Activated CD4-positive, alpha-beta T cell treated with anti-CD3 and anti-CD28 coated beads, Interleukin-2, amount 10 ng/mL, durations not matched to agents 7 days and 5 days (primary cell): ENCODE measurements around the gene DPH2. TPM values are rescaled to one million over a fixed set of nuclear protein-coding genes. Genes with fewer than 3 reads are reported as not detected.
A peak's percentile ranks its signal among the peaks of the same experiment; 100 is the strongest.

ENCODE experiments used
- CTCF ChIA-PET: fragments of 350-600 bp; sonication (Branson Sonifier 250); formaldehyde crosslinking; loops from one replicate; lab custom pipeline; 2021; ENCODE audit warnings: antibody characterized with exemption; lab: Charles Lee
- POLR2A ChIA-PET: fragments of 350-600 bp; sonication (Branson Sonifier 250); formaldehyde crosslinking; loops from one replicate; lab custom pipeline; 2021; ENCODE audit warnings: antibody characterized with exemption; lab: Charles Lee
- DNase-seq: peaks from one replicate; pipeline ENCODE4 v3.0.0-alpha.2; 2020
- H3K27ac Mint-ChIP-seq: one replicate; pipeline ENCODE4 v1.8.0; 2021; ENCODE audit warnings: mild to moderate bottlenecking, moderate library complexity, mixed read lengths
- H3K27me3 Mint-ChIP-seq: one replicate; pipeline ENCODE4 v1.8.0; 2021; ENCODE audit warnings: mixed read lengths
- H3K36me3 Mint-ChIP-seq: one replicate; pipeline ENCODE4 v1.8.0; 2021; ENCODE audit warnings: low read depth, mixed read lengths
- H3K4me1 Mint-ChIP-seq: one replicate; pipeline ENCODE4 v1.8.0; 2021; ENCODE audit warnings: mixed read lengths
- H3K4me3 Mint-ChIP-seq: one replicate; pipeline ENCODE4 v1.8.0; 2021; ENCODE audit warnings: mild to moderate bottlenecking, moderate library complexity, mixed read lengths
- H3K9me3 Mint-ChIP-seq: one replicate; pipeline ENCODE4 v1.8.0; 2021; ENCODE audit warnings: mixed read lengths
- total RNA-seq, 2 experiments: library from RNA; stranded (reverse); gene quantifications; one replicate each; pipeline ENCODE4 v1.2.3, GENCODE V29; 2021

The DPH2 gene
- total RNA-seq, 2 experiments from 2014 or later: 28.0 to 30.0 TPM

- CTCF ChIA-PET: interaction anchor here (0.7 kb wide), 1 partner anchor 14 kb away, joined by 3 read pairs; the partner anchor contains the start of gene ATP6V0B
- no peak overlapping the region for H3K27ac Mint-ChIP-seq
- H3K27me3 Mint-ChIP-seq: no peaks in the 10 kb centered on the region
- no peak for DNase-seq
- H3K4me1 Mint-ChIP-seq: peaks cover 6% of the 10 kb centered on the region
- no peak overlapping the region for H3K4me3 Mint-ChIP-seq
- POLR2A ChIA-PET: no interaction called here
- H3K36me3 Mint-ChIP-seq: peaks cover 9% of the 10 kb centered on the region
- no peaks in the 10 kb centered on the region for H3K9me3 Mint-ChIP-seq
Observed at GRCh38 chr1:43960798-43961197, 9.0 kb upstream of the DPH2 start.

DNA sequence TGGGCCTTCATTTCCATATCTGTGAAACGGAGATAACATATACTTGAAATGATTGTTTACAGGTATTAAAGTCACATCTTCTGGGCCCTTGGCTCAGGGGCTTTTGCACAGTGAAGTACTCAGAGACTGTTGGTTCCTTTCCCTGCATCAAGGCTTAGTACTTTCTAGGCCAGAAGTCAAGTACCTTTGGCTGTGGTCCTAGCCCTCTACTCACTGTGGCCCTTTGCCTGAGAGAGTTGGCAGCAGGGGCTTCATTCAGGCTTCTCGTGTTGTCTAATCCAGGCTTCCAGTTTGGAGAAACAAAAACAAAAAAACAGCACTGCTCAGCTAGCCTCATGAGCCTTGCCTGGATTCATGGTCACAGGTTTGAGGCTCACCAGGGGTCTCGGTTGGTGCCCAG lies 8.1 kb upstream of the DPH2 start:
- Mint-ChIP-seq H3K4me3 (no peak overlapping the region), H3K4me1 (peaks cover 6% of the 10 kb centered on the region), H3K27ac (no peak overlapping the region), H3K9me3 (no peaks in the 10 kb centered on the region), H3K36me3 (peaks cover 9% of the 10 kb centered on the region), H3K27me3 (no peaks in the 10 kb centered on the region)
- ChIA-PET POLR2A (no interaction called here), CTCF (interaction anchor here (0.6 to 1.0 kb wide), 3 partner anchors 8 to 14 kb away, joined by 3 read pairs; partner anchors contain the start of gene ATP6V0B)
- DNase-seq: no peak

DNA sequence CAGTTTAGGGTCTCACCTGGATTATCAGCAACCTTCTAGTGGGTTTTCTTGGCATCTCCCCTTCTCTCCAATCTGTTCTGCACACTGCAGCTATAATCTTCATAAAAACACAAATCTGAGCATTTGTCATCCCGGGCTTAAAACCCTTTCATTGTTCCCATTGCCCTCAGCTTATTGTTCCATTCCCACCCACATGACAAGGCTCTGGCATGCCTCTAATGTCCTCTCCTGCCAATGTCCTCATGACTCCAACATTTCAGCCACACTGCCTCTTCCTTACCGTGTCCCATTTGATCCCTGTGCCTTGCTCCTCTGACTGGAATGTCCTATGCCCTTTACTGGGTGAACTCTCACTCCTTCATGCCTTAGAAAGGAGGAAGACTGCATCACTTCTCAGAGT lies 7.5 kb upstream of the DPH2 start:
- no peaks in the 10 kb centered on the region for H3K9me3 Mint-ChIP-seq
- no peak overlapping the region for H3K4me3 Mint-ChIP-seq
- H3K27ac Mint-ChIP-seq: no peak overlapping the region
- POLR2A ChIA-PET: no interaction called here
- CTCF ChIA-PET: interaction anchor here (0.6 to 1.3 kb wide), 3 partner anchors 9 to 15 kb away, joined by 3 read pairs; no protein-coding TSS in a partner anchor
- peaks cover 6% of the 10 kb centered on the region for H3K4me1 Mint-ChIP-seq
- no peak for DNase-seq
- no peaks in the 10 kb centered on the region for H3K27me3 Mint-ChIP-seq
- peaks cover 9% of the 10 kb centered on the region for H3K36me3 Mint-ChIP-seq

DNA sequence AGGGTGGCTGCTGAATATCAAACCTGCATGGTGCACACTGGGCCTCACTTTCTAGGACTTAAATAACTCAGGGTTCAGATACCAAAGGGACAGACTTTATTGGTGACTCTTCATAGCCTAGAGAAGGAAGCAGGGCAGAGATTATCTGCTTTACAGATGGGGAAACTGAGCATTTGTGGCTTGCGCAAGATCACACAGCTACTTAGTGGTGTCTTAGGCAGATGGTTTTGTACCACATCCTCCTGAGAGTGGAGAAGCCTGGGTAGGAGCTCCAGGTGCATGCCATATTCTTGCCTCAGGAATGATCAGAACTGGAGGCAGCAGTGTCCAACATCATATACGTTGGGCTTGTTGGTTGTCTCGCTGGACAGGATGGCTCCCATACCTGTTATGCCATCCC lies 6.8 kb upstream of the DPH2 start:
- Mint-ChIP-seq H3K27ac (no peak overlapping the region), H3K4me1 (peaks cover 6% of the 10 kb centered on the region), H3K36me3 (peaks cover 8% of the 10 kb centered on the region), H3K9me3 (no peaks in the 10 kb centered on the region), H3K27me3 (no peaks in the 10 kb centered on the region), H3K4me3 (no peak overlapping the region)
- DNase-seq: no peak
- ChIA-PET POLR2A (no interaction called here), CTCF (interaction anchor here (0.6 to 1.3 kb wide), 2 partner anchors 9 to 132 kb away, joined by 3 read pairs; no protein-coding TSS in a partner anchor)

DNA sequence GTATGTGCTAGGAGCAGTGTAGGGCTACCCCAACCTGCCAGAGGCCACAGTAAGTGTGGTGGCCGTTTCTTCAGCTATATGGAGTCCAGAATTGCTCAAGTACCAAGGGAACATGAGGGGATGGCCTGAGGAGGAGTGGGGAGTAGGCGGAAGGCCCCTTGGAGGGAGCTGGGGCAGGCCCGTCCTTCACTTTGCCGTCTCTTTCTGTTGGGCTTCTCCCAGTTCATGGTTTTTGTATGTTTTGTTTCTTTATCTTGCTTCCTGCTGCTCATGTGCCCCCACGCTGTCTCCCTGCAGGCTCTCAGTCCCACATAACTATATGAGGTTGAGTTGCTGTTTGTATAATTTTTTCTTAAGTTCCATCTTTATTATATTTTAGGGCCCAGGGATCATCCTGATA lies 5.9 kb upstream of the DPH2 start:
- H3K36me3 Mint-ChIP-seq: peaks cover 5% of the 10 kb centered on the region
- H3K4me3 Mint-ChIP-seq: no peak overlapping the region
- peaks cover 6% of the 10 kb centered on the region for H3K4me1 Mint-ChIP-seq
- CTCF ChIA-PET: interaction anchor here (0.8 to 1.3 kb wide), 5 partner anchors 8 to 223 kb away, joined by 3 read pairs; no protein-coding TSS in a partner anchor
- no peaks in the 10 kb centered on the region for H3K9me3 Mint-ChIP-seq
- H3K27me3 Mint-ChIP-seq: no peaks in the 10 kb centered on the region
- POLR2A ChIA-PET: no interaction called here
- no peak overlapping the region for H3K27ac Mint-ChIP-seq
- DNase-seq: no peak

- H3K4me1 Mint-ChIP-seq: peaks cover 18% of the 10 kb centered on the region
- no peak for DNase-seq
- no peaks in the 10 kb centered on the region for H3K27me3 Mint-ChIP-seq
- CTCF ChIA-PET: interaction anchor here (1.4 kb wide), 1 partner anchor 10 kb away, joined by 5 read pairs; no protein-coding TSS in a partner anchor
- no peaks in the 10 kb centered on the region for H3K9me3 Mint-ChIP-seq
- H3K4me3 Mint-ChIP-seq: no peak overlapping the region
- H3K36me3 Mint-ChIP-seq: peaks cover 5% of the 10 kb centered on the region
- no peak overlapping the region for H3K27ac Mint-ChIP-seq
- POLR2A ChIA-PET: no interaction called here
Observed at GRCh38 chr1:43965316-43965715, 4.5 kb upstream of the DPH2 start.

DNA sequence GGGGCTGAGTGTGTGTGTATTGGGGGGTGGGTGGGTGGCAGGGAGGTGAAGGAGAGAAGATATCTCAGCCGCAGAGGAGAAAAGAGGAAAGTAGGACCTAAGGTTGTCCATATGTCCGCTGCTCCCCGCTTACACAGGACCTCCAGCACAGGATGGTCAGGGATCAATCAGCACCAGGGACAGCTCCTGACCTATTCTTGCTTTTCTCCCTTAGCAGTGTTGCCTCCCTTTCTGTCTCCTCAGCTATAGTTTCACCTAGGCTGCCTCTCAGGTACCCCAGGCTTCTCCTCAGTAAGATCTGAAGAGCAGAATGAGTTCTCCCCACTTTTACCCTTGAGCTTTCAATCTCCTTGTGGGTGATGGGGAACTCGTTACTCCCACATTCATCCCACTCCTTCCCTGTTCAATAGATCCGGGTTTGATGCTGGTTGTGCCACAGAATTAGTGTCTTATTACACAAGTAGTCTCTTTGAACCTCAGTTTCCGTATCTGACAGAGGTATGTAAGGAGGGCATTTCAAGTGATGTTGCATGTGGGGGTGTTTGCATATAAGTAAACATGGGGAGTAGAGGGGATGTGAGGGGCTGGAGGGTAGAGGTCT lies 1.4 kb upstream of the DPH2 start:
- DNase-seq: peak; percentile 54
- ChIA-PET POLR2A (no interaction called here), CTCF (interaction anchor here (1.3 kb wide), 1 partner anchor 11 kb away, joined by 3 read pairs; no protein-coding TSS in a partner anchor)
- no peak overlapping the region for H3K27ac Mint-ChIP-seq
- H3K27me3 Mint-ChIP-seq: no peaks in the 10 kb centered on the region
- no peak overlapping the region for H3K4me3 Mint-ChIP-seq
- peaks cover 14% of the 10 kb centered on the region for H3K36me3 Mint-ChIP-seq
- no peaks in the 10 kb centered on the region for H3K9me3 Mint-ChIP-seq
- H3K4me1 Mint-ChIP-seq: peaks cover 24% of the 10 kb centered on the region

DNA sequence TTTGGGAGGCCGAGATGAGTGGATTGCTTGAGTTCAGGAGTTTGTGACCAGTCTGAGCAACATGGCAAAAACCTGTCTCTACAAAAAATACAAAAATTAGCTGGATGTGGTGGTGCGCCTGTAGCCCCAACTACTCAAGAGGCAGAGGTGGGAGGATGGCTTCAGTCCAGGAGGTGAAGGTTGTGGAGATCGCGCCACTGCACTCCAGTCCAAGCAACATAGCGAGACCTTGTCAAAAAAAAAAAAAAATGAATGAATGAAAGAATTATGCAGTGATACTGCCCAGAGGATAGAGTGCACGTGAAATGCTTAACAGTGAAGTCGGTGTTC lies 429 bp upstream of the DPH2 start:
- CTCF ChIA-PET: interaction anchor here (0.8 to 2.5 kb wide), 3 partner anchors 20 to 35 kb away, joined by 5 to 11 read pairs (median 7); no protein-coding TSS in a partner anchor
- Mint-ChIP-seq H3K4me1 (peaks cover 33% of the 10 kb centered on the region), H3K9me3 (no peaks in the 10 kb centered on the region), H3K27me3 (no peaks in the 10 kb centered on the region), H3K27ac (peak overlapping the region; percentile 68), H3K36me3 (peaks cover 20% of the 10 kb centered on the region), H3K4me3 (peak overlapping the region; percentile 93)
- POLR2A ChIA-PET: no interaction called here
- no peak for DNase-seq

GRCh38 chr1:43970502-43970901 lies 692 bp downstream of the DPH2 start:
- POLR2A ChIA-PET: no interaction called here
- Mint-ChIP-seq H3K27me3 (no peaks in the 10 kb centered on the region), H3K36me3 (peaks cover 20% of the 10 kb centered on the region), H3K27ac (peak overlapping the region; percentile 92), H3K4me1 (peaks cover 34% of the 10 kb centered on the region), H3K4me3 (peak overlapping the region; percentile 93), H3K9me3 (no peaks in the 10 kb centered on the region)
- CTCF ChIA-PET: interaction anchor here (1.2 to 2.5 kb wide), 5 partner anchors 12 to 36 kb away, joined by 3 to 11 read pairs (median 5); no protein-coding TSS in a partner anchor
- no peak for DNase-seq

GRCh38 chr1:43970911-43971310 lies 1.1 kb downstream of the DPH2 start:
- Mint-ChIP-seq H3K27ac (no peak overlapping the region), H3K27me3 (no peaks in the 10 kb centered on the region), H3K4me1 (peaks cover 36% of the 10 kb centered on the region), H3K36me3 (peaks cover 23% of the 10 kb centered on the region), H3K9me3 (no peaks in the 10 kb centered on the region), H3K4me3 (peak overlapping the region; percentile 93)
- no peak for DNase-seq
- POLR2A ChIA-PET: no interaction called here
- CTCF ChIA-PET: interaction anchor here (1.2 to 2.5 kb wide), 5 partner anchors 12 to 37 kb away, joined by 3 to 11 read pairs (median 5); no protein-coding TSS in a partner anchor

- Mint-ChIP-seq H3K36me3 (peaks cover 25% of the 10 kb centered on the region), H3K4me1 (peaks cover 41% of the 10 kb centered on the region), H3K9me3 (no peaks in the 10 kb centered on the region), H3K27me3 (no peaks in the 10 kb centered on the region), H3K4me3 (peak overlapping the region; percentile 93), H3K27ac (no peak overlapping the region)
- no peak for DNase-seq
- POLR2A ChIA-PET: no interaction called here
- CTCF ChIA-PET: interaction anchor here (0.8 to 2.5 kb wide), 4 partner anchors 19 to 37 kb away, joined by 3 to 11 read pairs (median 5); no protein-coding TSS in a partner anchor
Observed at GRCh38 chr1:43971336-43971980, 1.6 kb downstream of the DPH2 start.

DNA sequence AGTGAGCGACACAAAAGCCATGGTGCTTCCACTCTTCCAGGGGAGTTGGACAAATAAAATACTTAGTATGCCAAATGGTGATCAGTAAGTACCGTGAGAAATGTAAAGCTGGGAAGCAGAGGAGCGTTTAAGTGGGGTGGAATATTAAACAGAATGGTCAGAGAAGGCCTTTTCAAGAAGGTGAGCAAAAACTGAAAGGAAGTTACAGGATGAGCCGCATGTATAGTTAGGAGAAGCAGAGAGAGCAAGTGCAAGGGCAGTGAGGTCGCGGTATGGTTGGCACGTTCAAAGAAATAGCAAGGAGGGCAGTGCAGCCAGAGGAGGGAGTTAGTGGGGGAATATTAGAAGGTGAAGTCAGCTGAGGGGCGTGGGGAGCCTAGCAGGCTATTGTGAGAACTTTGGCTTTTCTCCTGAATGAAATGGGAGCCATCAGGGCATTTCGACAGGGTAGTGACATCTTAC lies 4.2 kb downstream of the DPH2 start:
- Mint-ChIP-seq H3K4me1 (peaks cover 64% of the 10 kb centered on the region), H3K27ac (peak overlapping the region; percentile 89), H3K9me3 (no peaks in the 10 kb centered on the region), H3K27me3 (no peaks in the 10 kb centered on the region), H3K36me3 (peaks cover 40% of the 10 kb centered on the region), H3K4me3 (peak overlapping the region; percentile 84)
- no peak for DNase-seq
- ChIA-PET POLR2A (no interaction called here), CTCF (interaction anchor here (1.4 to 1.6 kb wide), 3 partner anchors 13 to 28 kb away, joined by 3 to 5 read pairs (median 4); no protein-coding TSS in a partner anchor)
